GM21825 (cell line): ENCODE measurements around the gene TNNI3K.

Experiments
- ATAC-seq: cut with Tn5 transposase; IDR thresholded peaks from one replicate; pipeline ENCODE4 v1.9.1; 2021; ENCODE audit warnings: mild to moderate bottlenecking, moderate library complexity; ENCODE audit not compliant: unreplicated experiment

Gene TNNI3K

GRCh38 chr1:74432325-74432724 lies 197.1 kb downstream of the TNNI3K start:
- ATAC-seq = no peak

GRCh38 chr1:74434321-74434720 lies 199.1 kb downstream of the TNNI3K start:
- no peak for ATAC-seq

GRCh38 chr1:74436078-74436477 lies 200.9 kb downstream of the TNNI3K start:
- ATAC-seq = no peak

- no peak for ATAC-seq
Measured at GRCh38 chr1:74437035-74437434, 201.8 kb downstream of the TNNI3K start.

- no peak for ATAC-seq
Measured at GRCh38 chr1:74452035-74452434, 216.8 kb downstream of the TNNI3K start.

- no peak for ATAC-seq
Measured at GRCh38 chr1:74453277-74453676, 218.1 kb downstream of the TNNI3K start.

- no peak for ATAC-seq
Measured at GRCh38 chr1:74455390-74455789, 220.2 kb downstream of the TNNI3K start.

GRCh38 chr1:74457253-74457652 lies 222.1 kb downstream of the TNNI3K start:
- ATAC-seq = no peak

- ATAC-seq = no peak
Measured at GRCh38 chr1:74463333-74463988, 228.3 kb downstream of the TNNI3K start.

GRCh38 chr1:74464037-74464436 lies 228.8 kb downstream of the TNNI3K start:
- ATAC-seq = no peak

- ATAC-seq = no peak
Measured at GRCh38 chr1:74465193-74465681, 230.1 kb downstream of the TNNI3K start.

- ATAC-seq = no peak
Measured at GRCh38 chr1:74467786-74468377, 232.7 kb downstream of the TNNI3K start.

GRCh38 chr1:74468982-74469603 lies 233.9 kb downstream of the TNNI3K start:
- no peak for ATAC-seq

- no peak for ATAC-seq
Measured at GRCh38 chr1:74470251-74470650, 235.1 kb downstream of the TNNI3K start.

- no peak for ATAC-seq
Measured at GRCh38 chr1:74470936-74471335, 235.7 kb downstream of the TNNI3K start.

- ATAC-seq = no peak
Measured at GRCh38 chr1:74471470-74471869, 236.3 kb downstream of the TNNI3K start.

GRCh38 chr1:74474585-74474984 lies 239.4 kb downstream of the TNNI3K start:
- ATAC-seq = no peak

GRCh38 chr1:74478979-74479378 lies 243.8 kb downstream of the TNNI3K start:
- ATAC-seq = no peak

GRCh38 chr1:74480068-74480467 lies 244.9 kb downstream of the TNNI3K start:
- ATAC-seq = no peak

GRCh38 chr1:74481607-74482006 lies 246.4 kb downstream of the TNNI3K start:
- ATAC-seq = no peak

GRCh38 chr1:74485622-74486021 lies 250.4 kb downstream of the TNNI3K start:
- ATAC-seq = no peak

GRCh38 chr1:74486036-74486435 lies 250.8 kb downstream of the TNNI3K start:
- ATAC-seq = no peak
